Ascending aorta (tissue), 2 donors: ENCODE results near the gene TSPAN18. TPM values are rescaled to one million over a fixed set of nuclear protein-coding genes. Genes with fewer than 3 reads are reported as not detected.

Experiments
- DNase-seq, 2 donors: peaks; one replicate each; pipeline ENCODE4 v3.0.0-alpha.2; 2019; ENCODE audit warnings: low spot score in 2 of 2
- H3K27ac ChIP-seq, 2 donors: fragments of 200-600 bp; sonication (generic); one replicate each; pipeline ENCODE4 v1.5.1; 2016 to 2017; ENCODE audit warnings: mild to moderate bottlenecking in 1 of 2
- H3K27me3 ChIP-seq: fragments of 200-600 bp; sonication (generic); one replicate; pipeline ENCODE4 v1.5.1; 2017
- H3K36me3 ChIP-seq, 2 donors: fragments of 200-600 bp; sonication (generic); one replicate each; pipeline ENCODE4 v1.5.1; 2016
- H3K4me1 ChIP-seq, 2 donors: fragments of 200-600 bp; sonication (generic); one replicate each; pipeline ENCODE4 v1.5.1; 2016 to 2017; ENCODE audit warnings: mild to moderate bottlenecking in 1 of 2
- H3K4me3 ChIP-seq, 2 donors: fragments of 200-600 bp; sonication (generic); one replicate each; pipeline ENCODE4 v1.5.1; 2016 to 2017; ENCODE audit warnings: mild to moderate bottlenecking in 1 of 2
- H3K9me3 ChIP-seq, 2 donors: fragments of 200-600 bp; sonication (generic); one replicate each; pipeline ENCODE4 v1.5.1; 2016
- intact Hi-C: fragments of 100-400 bp; cut with DNase I; formaldehyde crosslinking; loops from one replicate; pipeline ENCODE4 v1.15.1; 2023
- total RNA-seq: library from RNA; depleted of rRNA; stranded (reverse); fragments of >200 nt; gene quantifications from one replicate; pipeline ENCODE4 v1.1.0, GENCODE V29; 2016
- TF ChIP-seq, protein P1 (sequence below), 3 experiments: fragments of 200-600 bp in 2 of 3; fragments of 450-650 bp in 1 of 3; sonication (generic) in 2 of 3; IDR thresholded peaks; one replicate each; pipeline ENCODE4 v1.5.1; 2016 to 2019; ENCODE audit warnings: antibody characterized with exemption in 3 of 3, mild to moderate bottlenecking in 1 of 3, moderate library complexity in 1 of 3

TSPAN18 gene, protein sequence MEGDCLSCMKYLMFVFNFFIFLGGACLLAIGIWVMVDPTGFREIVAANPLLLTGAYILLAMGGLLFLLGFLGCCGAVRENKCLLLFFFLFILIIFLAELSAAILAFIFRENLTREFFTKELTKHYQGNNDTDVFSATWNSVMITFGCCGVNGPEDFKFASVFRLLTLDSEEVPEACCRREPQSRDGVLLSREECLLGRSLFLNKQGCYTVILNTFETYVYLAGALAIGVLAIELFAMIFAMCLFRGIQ
- total RNA-seq = 21.3 TPM

DNA sequence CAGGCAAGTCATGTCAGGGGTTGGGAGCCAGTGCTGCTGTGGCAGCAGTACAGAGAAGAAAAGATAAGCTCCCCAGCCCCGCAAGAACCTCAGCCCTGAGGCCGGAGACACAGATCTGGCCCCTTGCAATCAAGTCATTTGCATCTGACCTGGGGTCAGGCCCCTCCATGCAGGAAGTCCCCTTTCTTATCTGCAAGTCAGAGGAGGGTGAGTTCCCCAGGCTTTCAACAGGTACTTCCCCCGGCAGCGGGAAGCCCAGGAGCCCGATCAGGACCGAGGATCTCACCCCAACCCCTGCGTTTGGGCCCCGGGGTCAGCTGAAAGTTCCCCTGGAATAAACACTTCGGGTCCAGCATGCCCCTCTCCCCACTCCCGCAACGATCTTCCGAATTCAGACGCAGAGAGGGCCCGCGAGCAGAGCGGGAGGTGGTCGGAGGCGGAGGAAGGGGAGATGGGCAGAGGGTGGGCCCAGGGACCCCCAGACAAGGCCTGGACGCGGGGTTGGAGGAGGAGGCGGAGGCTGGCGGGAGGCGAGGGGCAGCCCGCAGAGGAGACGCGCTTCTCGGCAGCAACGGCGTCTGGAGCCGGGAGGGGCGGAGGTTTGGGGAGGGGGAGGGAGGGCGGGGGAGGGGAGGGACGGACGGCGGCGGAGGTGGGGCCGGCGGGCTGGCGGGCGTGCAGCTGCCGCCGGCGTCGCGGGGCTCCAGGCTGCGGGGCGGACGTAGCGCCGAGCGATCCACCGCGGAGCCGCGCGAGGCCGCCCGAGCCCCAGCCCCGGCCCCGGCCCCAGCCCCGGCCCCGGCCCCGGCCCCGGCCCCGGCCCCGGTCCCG, at the start of gene TSPAN18:
Gene TSPAN18 (plus strand): TSS at position 680 of the 831 bp plus-strand sequence. CDS start 179,455 bp downstream, outside the sequence.
- DNase-seq = no peak
- H3K4me1 ChIP-seq = peaks cover 3 to 14% of the 10 kb centered on the region in 2 donors
- H3K27ac ChIP-seq = no peak within 1 kb of the TSS
- H3K27me3 ChIP-seq = no peaks in the 10 kb centered on the region
- TF ChIP-seq, protein P1, sequence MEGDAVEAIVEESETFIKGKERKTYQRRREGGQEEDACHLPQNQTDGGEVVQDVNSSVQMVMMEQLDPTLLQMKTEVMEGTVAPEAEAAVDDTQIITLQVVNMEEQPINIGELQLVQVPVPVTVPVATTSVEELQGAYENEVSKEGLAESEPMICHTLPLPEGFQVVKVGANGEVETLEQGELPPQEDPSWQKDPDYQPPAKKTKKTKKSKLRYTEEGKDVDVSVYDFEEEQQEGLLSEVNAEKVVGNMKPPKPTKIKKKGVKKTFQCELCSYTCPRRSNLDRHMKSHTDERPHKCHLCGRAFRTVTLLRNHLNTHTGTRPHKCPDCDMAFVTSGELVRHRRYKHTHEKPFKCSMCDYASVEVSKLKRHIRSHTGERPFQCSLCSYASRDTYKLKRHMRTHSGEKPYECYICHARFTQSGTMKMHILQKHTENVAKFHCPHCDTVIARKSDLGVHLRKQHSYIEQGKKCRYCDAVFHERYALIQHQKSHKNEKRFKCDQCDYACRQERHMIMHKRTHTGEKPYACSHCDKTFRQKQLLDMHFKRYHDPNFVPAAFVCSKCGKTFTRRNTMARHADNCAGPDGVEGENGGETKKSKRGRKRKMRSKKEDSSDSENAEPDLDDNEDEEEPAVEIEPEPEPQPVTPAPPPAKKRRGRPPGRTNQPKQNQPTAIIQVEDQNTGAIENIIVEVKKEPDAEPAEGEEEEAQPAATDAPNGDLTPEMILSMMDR (IDR thresholded peaks at IDR 0.05) = no peak
- intact Hi-C loops = loop anchor here (2.0 to 10.0 kb wide), 3 partner anchors 48 to 172 kb away; no protein-coding TSS in a partner anchor
- H3K4me3 ChIP-seq = peak within 1 kb of the TSS; percentile 55 to 71
- no peaks in the 10 kb centered on the region for H3K9me3 ChIP-seq
- no peaks in the 10 kb centered on the region for H3K36me3 ChIP-seq

DNA sequence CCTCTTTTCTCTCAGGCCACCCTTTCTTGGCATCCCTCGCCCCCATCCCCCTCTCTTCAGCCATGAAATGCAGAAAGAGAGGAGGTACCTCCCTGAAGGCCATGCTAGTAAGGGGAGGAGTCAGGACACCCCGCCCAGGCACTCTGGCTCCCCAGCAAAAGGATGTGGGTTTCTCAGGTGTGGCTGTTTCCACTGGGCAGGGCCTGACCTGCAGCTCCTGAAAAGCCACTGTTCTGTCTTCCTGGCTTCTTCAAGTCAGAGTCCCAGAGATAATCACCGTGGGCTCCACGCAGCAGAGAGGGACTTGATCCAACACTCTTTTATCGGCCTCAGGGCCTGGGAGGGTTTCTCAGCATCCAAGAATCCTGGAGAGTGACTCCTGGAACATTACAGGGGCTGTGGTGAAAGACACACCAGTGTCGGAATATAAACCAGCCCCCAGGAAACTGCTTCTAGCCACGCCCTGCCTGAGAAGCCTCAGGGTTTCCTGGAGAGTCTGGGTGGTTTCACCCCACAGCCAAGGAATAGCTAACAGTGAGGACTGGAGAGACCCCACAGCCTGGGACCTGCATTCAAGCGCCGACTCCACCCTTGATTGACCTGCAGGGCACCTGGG, 45.7 kb upstream of the TSPAN18 start:
- H3K4me1 ChIP-seq = no peaks in the 10 kb centered on the region
- H3K36me3 ChIP-seq = no peaks in the 10 kb centered on the region
- intact Hi-C loops = no loop called here
- TF ChIP-seq, protein P1 (IDR thresholded peaks at IDR 0.05) = no peak
- no peak overlapping the region for H3K4me3 ChIP-seq
- no peaks in the 10 kb centered on the region for H3K27me3 ChIP-seq
- no peak for DNase-seq
- H3K9me3 ChIP-seq = no peaks in the 10 kb centered on the region
- no peak overlapping the region for H3K27ac ChIP-seq

DNA sequence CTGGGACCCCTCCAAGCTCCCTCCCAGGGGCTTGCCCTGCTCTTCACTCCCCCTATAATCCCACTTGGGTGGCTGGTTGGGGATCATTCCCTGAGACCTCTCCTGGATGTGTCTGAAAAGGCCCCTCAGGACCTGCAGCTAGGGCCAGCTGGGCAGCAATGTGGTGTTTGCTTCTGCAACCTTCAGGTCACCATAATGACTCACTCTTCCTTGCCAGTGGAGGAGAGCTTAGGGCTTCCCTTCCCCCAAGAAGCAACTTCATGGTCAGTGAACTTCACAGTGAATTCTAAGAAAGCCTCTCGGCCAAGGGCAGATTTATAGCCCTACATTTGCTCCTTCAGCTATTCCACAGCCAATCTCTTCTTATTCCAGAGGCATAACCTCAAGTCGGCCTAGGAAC, 45.1 kb upstream of the TSPAN18 start:
- H3K4me3 ChIP-seq = no peak overlapping the region
- intact Hi-C loops = no loop called here
- no peaks in the 10 kb centered on the region for H3K9me3 ChIP-seq
- DNase-seq = no peak
- no peak overlapping the region for H3K27ac ChIP-seq
- no peaks in the 10 kb centered on the region for H3K27me3 ChIP-seq
- H3K36me3 ChIP-seq = no peaks in the 10 kb centered on the region
- TF ChIP-seq, protein P1 (IDR thresholded peaks at IDR 0.05) = no peak
- no peaks in the 10 kb centered on the region for H3K4me1 ChIP-seq

DNA sequence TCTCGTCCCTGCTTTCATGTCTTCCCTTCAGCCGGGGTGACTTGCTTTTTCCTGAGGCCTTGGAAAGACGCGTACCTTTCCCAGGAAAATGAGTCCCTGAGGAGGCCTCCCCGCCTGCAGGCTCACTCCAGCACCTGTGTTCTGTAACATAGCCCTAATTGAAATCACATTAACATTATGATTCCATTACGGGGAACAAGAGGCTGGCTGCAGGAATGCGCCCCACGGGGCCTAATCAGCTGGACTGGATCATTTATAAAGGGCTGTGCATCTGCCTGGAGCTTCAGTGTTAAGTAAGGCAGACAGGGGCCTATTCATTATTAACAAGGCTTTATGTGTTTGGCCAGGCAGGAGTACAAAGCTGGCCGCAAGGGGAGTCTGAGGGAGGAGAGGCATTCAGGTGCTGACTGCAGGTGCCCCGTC, 41.9 kb upstream of the TSPAN18 start:
- Histone ChIP-seq H3K4me3 (no peak overlapping the region), H3K27ac (no peak overlapping the region), H3K9me3 (no peaks in the 10 kb centered on the region), H3K4me1 (no peaks in the 10 kb centered on the region), H3K27me3 (no peaks in the 10 kb centered on the region), H3K36me3 (no peaks in the 10 kb centered on the region)
- intact Hi-C loops = no loop called here
- no peak for DNase-seq
- TF ChIP-seq, protein P1 (IDR thresholded peaks at IDR 0.05) = no peak

DNA sequence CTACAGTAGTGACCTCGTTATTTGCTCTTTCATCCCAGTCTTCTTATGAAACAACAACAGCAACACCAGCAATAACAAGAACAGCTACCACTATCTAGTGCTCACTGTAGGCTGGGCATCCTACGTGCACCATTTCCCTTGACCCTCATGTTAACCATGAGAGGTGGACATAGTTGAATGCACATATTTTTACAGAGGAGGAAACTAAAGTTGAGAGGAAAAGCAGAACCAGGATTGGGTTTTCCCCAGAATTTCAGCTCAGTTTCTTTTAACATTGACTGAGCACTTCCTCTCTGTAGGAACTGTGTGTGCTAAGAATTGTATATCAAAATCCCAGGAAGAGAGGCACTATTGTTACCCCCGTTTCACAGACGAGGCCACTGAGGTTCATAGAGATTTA, 39.4 kb upstream of the TSPAN18 start:
- Histone ChIP-seq H3K36me3 (no peaks in the 10 kb centered on the region), H3K27ac (no peak overlapping the region), H3K4me3 (no peak overlapping the region), H3K4me1 (no peaks in the 10 kb centered on the region), H3K9me3 (no peaks in the 10 kb centered on the region), H3K27me3 (no peaks in the 10 kb centered on the region)
- intact Hi-C loops = no loop called here
- TF ChIP-seq, protein P1 (IDR thresholded peaks at IDR 0.05) = no peak
- DNase-seq = no peak
